Naive thymus-derived CD8-positive, alpha-beta T cell (primary cell): Measurements from ENCODE around the gene CCDC68. TPM values are rescaled to one million over a fixed set of nuclear protein-coding genes. Genes with fewer than 3 reads are reported as not detected.
A peak's percentile ranks its signal among the peaks of the same experiment; 100 is the strongest.

Source experiments
- ATAC-seq, 2 donors: fragments of 150-1000 bp; cut with Tn5 transposase in 1 of 2; sonication (Bioruptor Pico), chemical (Tn5 transposase) in 1 of 2; 1 replicate in 1 of 2; 2 replicates in 1 of 2; pipeline ENCODE4 v1.10.0; 2021; ENCODE audit warnings: mild to moderate bottlenecking in 2 of 2, moderate library complexity in 2 of 2
- POLR2A ChIA-PET: fragments of 350-600 bp; sonication (Branson Sonifier 250); formaldehyde crosslinking; loops from one replicate; lab custom pipeline; 2021; ENCODE audit warnings: antibody characterized with exemption; lab: Charles Lee
- DNase-seq, 10 donors: peaks; one replicate each; pipeline versions ENCODE4 v3.0.0 to v3.0.0-alpha.2; 2020 to 2022
- H3K27ac Mint-ChIP-seq, 10 donors: one replicate each; pipeline ENCODE4 v1.8.0; 2020 to 2022; ENCODE audit warnings: mild to moderate bottlenecking in 10 of 10, mixed read lengths in 10 of 10, moderate library complexity in 4 of 10, inconsistent platforms in 1 of 10
- H3K27me3 Mint-ChIP-seq, 5 donors: one replicate each; pipeline ENCODE4 v1.8.0; 2021 to 2022; ENCODE audit warnings: mixed read lengths in 5 of 5
- H3K36me3 Mint-ChIP-seq, 3 donors: one replicate each; pipeline ENCODE4 v1.8.0; 2020 to 2022; ENCODE audit warnings: mixed read lengths in 3 of 3, mild to moderate bottlenecking in 2 of 3, inconsistent platforms in 1 of 3
- H3K4me1 Mint-ChIP-seq, 4 donors: one replicate each; pipeline ENCODE4 v1.8.0; 2021 to 2022; ENCODE audit warnings: mixed read lengths in 4 of 4
- H3K4me3 Mint-ChIP-seq, 10 donors: one replicate each; pipeline ENCODE4 v1.8.0; 2020 to 2022; ENCODE audit warnings: mild to moderate bottlenecking in 10 of 10, mixed read lengths in 10 of 10, moderate library complexity in 6 of 10, inconsistent platforms in 1 of 10
- H3K9me3 Mint-ChIP-seq, 9 donors: one replicate each; pipeline ENCODE4 v1.8.0; 2020 to 2022; ENCODE audit warnings: mixed read lengths in 9 of 9, mild to moderate bottlenecking in 3 of 9, inconsistent platforms in 1 of 9, moderate library complexity in 1 of 9
- polyA plus RNA-seq, 3 donors: library from polyadenylated mRNA; unstranded; fragments of 300-500 nt; fragmentation: Illumina TruSeq; gene quantifications; one replicate each; pipeline ENCODE4 v1.2.3, GENCODE V29; 2021
- total RNA-seq, 8 experiments: library from RNA in 2 of 8; stranded (reverse) in 2 of 8; gene quantifications; one replicate each; pipeline ENCODE4 v1.2.3 and lab custom pipeline; 2021 to 2026

The CCDC68 gene
- total and polyA plus RNA-seq, 5 experiments from 2014 or later: not detected

- no peak for ATAC-seq
- Mint-ChIP-seq H3K36me3 (no peaks in the 10 kb centered on the region), H3K27ac (no peak overlapping the region), H3K27me3 (peaks cover 0 to 10% (median 4%) of the 10 kb centered on the region in 5 donors), H3K9me3 (peaks cover 0 to 8% (median 0%) of the 10 kb centered on the region in 9 donors), H3K4me3 (no peak overlapping the region), H3K4me1 (no peaks in the 10 kb centered on the region)
- no peak for DNase-seq
- POLR2A ChIA-PET: no interaction called here
Measured at GRCh38 chr18:54906331-54907185, 52.7 kb downstream of the CCDC68 start.

GRCh38 chr18:54905629-54906028, 53.6 kb downstream of the CCDC68 start:
- Mint-ChIP-seq H3K36me3 (no peaks in the 10 kb centered on the region), H3K27ac (no peak overlapping the region), H3K4me1 (no peaks in the 10 kb centered on the region), H3K27me3 (peaks cover under 1 to 10% (median 4%) of the 10 kb centered on the region in 5 donors), H3K4me3 (no peak overlapping the region), H3K9me3 (peaks cover 0 to 8% (median 0%) of the 10 kb centered on the region in 9 donors)
- ATAC-seq: no peak
- POLR2A ChIA-PET: no interaction called here
- no peak for DNase-seq

DNA sequence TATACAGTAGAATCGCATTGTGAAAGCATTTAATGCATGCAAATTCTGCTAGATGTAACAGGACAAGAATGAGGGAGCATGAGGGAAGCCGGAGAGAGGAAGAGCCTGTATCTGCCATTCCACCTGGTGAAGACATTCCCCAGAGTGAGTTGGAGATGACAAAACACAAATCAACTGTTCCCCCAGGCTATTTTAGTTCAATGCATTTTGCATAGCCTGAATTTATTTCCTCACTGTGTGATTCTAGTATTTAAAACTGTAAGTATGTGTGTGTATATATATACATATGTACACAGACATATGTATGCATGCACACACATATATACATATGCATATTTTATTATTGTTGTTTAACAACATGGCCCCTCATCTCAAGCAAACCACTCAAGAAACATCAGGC, 54.7 kb downstream of the CCDC68 start:
- H3K4me3 Mint-ChIP-seq: no peak overlapping the region
- POLR2A ChIA-PET: no interaction called here
- no peak for ATAC-seq

GRCh38 chr18:54900290-54900689, 59.0 kb downstream of the CCDC68 start:
- ATAC-seq (no peak), DNase-seq (no peak)
- H3K9me3 Mint-ChIP-seq: peaks cover 0 to 4% (median 0%) of the 10 kb centered on the region in 9 donors
- peaks cover 0 to 17% (median 2%) of the 10 kb centered on the region in 5 donors for H3K27me3 Mint-ChIP-seq
- H3K36me3 Mint-ChIP-seq: no peaks in the 10 kb centered on the region
- POLR2A ChIA-PET: no interaction called here
- no peak overlapping the region for H3K4me3 Mint-ChIP-seq
- no peaks in the 10 kb centered on the region for H3K4me1 Mint-ChIP-seq
- H3K27ac Mint-ChIP-seq: no peak overlapping the region

More for the DNA sequence above, 54.7 kb downstream of the CCDC68 start:
- no peak for DNase-seq
- Mint-ChIP-seq H3K4me1 (no peaks in the 10 kb centered on the region), H3K36me3 (no peaks in the 10 kb centered on the region), H3K27me3 (peaks cover 2 to 13% (median 5%) of the 10 kb centered on the region in 5 donors), H3K9me3 (peaks cover 0 to 8% (median 0%) of the 10 kb centered on the region in 9 donors), H3K27ac (no peak overlapping the region)

DNA sequence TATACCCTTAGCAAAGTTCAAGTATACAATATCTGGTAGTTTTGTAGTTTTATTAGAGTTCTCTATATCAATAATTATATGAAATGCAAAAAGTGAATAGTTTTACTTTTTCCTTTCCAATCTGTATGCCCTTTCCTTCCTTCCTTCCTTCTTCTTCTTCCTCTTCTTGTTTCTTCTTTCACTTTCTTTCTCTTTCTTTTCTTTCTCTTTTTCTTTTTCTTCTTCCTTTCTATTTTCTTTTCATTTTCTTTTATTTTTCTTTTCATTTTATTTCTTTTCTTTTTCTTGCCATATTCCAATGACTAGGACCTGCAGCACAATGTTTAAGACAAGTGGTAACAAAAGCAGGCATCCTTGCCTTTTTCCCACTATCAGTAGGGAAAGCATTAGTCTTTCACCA, 59.8 kb downstream of the CCDC68 start:
- POLR2A ChIA-PET: no interaction called here
- Mint-ChIP-seq H3K36me3 (no peaks in the 10 kb centered on the region), H3K4me3 (no peak overlapping the region), H3K27me3 (peaks cover 0 to 17% (median 1%) of the 10 kb centered on the region in 5 donors), H3K27ac (peak overlapping the region in 1 of 10 donors; percentile 40), H3K9me3 (peaks cover 0 to 2% (median 0%) of the 10 kb centered on the region in 9 donors), H3K4me1 (no peaks in the 10 kb centered on the region)
- DNase-seq (no peak), ATAC-seq (no peak)

DNA sequence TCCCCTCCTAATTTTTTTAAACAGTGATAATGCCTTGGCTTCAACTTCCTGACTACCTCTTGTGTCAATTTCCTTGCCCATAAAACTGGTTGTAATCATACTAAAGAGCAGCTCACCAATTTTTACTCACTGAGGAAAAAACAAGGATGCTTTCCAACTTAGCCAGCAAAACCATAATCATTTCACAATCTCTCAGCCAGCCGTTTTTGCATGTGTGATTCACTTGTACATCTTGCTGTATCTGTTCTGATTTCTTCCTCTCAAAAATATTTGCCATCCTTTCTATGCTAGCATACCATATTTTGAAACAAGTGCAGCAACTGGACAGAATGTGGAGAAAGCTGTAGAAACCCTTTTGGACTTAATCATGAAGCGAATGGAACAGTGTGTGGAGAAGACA, 70.3 kb downstream of the CCDC68 start:
- peaks cover 0 to 9% (median 0%) of the 10 kb centered on the region in 5 donors for H3K27me3 Mint-ChIP-seq
- H3K4me1 Mint-ChIP-seq: no peaks in the 10 kb centered on the region
- no peaks in the 10 kb centered on the region for H3K36me3 Mint-ChIP-seq
- H3K27ac Mint-ChIP-seq: no peak overlapping the region
- ATAC-seq: no peak
- peaks cover 0 to 1% (median 0%) of the 10 kb centered on the region in 9 donors for H3K9me3 Mint-ChIP-seq
- POLR2A ChIA-PET: no interaction called here
- H3K4me3 Mint-ChIP-seq: no peak overlapping the region
- DNase-seq: no peak

DNA sequence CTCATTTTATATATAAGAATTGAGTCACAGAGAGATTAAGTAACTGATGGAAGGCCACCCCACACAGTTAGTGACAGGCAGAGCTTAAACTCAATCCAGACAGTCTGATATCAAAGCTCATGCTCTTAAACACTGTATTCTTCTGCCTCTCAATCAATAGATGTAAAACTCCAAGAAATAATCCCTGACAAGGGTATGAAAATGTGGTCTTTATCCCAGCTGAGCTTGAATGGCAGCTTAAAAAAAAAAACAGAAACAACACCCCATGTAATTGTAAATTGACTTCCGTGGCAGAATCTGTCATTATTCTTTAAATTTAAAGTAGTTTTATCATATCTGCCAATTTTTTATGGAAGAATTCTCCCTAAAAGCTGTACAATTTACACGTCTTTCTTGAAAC, 70.9 kb downstream of the CCDC68 start:
- H3K27me3 Mint-ChIP-seq: peaks cover 0 to 9% (median 0%) of the 10 kb centered on the region in 5 donors
- no peak overlapping the region for H3K27ac Mint-ChIP-seq
- DNase-seq (no peak), ATAC-seq (no peak)
- no peaks in the 10 kb centered on the region for H3K36me3 Mint-ChIP-seq
- no peak overlapping the region for H3K4me3 Mint-ChIP-seq
- peaks cover 0 to 1% (median 0%) of the 10 kb centered on the region in 9 donors for H3K9me3 Mint-ChIP-seq
- POLR2A ChIA-PET: no interaction called here
- no peaks in the 10 kb centered on the region for H3K4me1 Mint-ChIP-seq

DNA sequence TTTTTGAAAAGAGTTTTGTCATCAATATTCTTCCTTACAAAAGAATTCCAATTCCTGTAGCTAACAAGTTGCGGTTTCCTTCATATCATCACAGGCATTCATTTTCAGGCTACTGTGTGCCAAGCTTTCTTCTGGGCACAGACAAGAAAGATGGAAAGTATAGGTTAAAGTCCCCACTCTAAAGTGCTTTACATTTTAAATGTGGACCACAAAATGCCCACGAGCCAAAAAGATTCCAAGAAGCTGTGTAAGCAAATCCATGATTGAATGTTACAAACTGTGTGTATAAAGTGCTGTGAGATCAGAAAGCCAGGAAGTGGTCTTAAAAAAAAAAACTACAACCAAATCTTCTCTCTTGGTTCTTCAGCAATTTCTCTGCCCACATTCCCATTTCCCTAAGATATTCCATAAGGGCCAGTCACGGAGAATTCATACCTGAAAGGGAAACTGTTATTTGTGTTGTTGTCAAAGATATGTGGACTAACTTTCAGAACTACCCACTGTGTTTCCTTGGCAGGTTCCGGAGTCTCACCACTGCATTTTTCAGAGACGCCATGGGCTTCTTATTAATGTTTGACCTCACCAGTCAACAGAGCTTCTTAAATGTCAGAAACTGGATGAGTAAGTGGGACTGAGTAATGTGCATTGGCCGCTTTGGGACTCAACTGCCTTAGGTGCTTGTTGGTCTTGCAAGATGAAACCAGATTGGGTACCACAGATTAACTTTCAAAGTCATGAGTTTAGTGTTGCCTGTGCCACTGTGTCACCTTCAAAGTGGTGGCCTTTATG, 75.3 kb downstream of the CCDC68 start:
- no peak overlapping the region for H3K27ac Mint-ChIP-seq
- no peaks in the 10 kb centered on the region for H3K36me3 Mint-ChIP-seq
- H3K27me3 Mint-ChIP-seq: peaks cover 0 to 16% (median 0%) of the 10 kb centered on the region in 5 donors
- no peak for ATAC-seq
- POLR2A ChIA-PET: no interaction called here
- no peak overlapping the region for H3K4me3 Mint-ChIP-seq
- peaks cover 0 to 1% (median 0%) of the 10 kb centered on the region in 9 donors for H3K9me3 Mint-ChIP-seq
- H3K4me1 Mint-ChIP-seq: peaks cover 0 to 2% (median 0%) of the 10 kb centered on the region in 4 donors
- no peak for DNase-seq

- peaks cover 0 to 2% (median 0%) of the 10 kb centered on the region in 4 donors for H3K4me1 Mint-ChIP-seq
- ATAC-seq (no peak), DNase-seq (no peak)
- no peaks in the 10 kb centered on the region for H3K36me3 Mint-ChIP-seq
- peaks cover 0 to 13% (median 0%) of the 10 kb centered on the region in 5 donors for H3K27me3 Mint-ChIP-seq
- H3K4me3 Mint-ChIP-seq: no peak overlapping the region
- POLR2A ChIA-PET: no interaction called here
- peaks cover 0 to 1% (median 0%) of the 10 kb centered on the region in 9 donors for H3K9me3 Mint-ChIP-seq
- H3K27ac Mint-ChIP-seq: no peak overlapping the region
Measured at GRCh38 chr18:54882318-54882717, 76.9 kb downstream of the CCDC68 start.

DNA sequence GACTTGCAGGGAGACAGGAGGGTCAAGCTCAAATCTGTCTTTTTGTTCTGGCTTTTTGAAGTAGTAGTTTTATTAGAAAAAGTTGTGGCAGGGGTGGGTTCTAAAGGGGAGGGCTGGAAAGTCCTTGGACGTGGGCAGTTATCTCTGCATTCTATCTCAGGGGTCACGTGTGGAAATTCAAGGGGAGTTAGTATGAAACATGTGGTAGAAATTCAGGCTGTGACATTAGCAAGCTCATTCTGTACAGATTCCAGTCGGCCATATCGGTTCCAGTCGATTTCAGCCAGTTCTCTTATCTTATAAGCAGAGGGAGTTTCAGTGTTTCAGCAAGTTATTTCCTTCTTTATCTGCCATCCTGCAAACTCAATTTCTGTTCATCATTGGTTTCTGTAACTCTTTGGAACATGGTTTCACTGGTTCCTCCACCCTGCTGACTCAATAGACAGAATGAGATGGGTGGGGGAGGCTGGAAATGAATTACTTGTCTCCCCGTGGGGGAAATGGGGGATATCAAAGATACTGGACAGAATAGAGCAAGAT, 78.0 kb downstream of the CCDC68 start:
- H3K4me1 Mint-ChIP-seq: peaks cover 0 to 2% (median 0%) of the 10 kb centered on the region in 4 donors
- no peak for DNase-seq
- H3K4me3 Mint-ChIP-seq: no peak overlapping the region
- ATAC-seq: no peak
- peaks cover 0 to 1% (median 0%) of the 10 kb centered on the region in 9 donors for H3K9me3 Mint-ChIP-seq
- no peak overlapping the region for H3K27ac Mint-ChIP-seq
- POLR2A ChIA-PET: no interaction called here
- H3K27me3 Mint-ChIP-seq: peaks cover 0 to 13% (median 0%) of the 10 kb centered on the region in 5 donors
- H3K36me3 Mint-ChIP-seq: no peaks in the 10 kb centered on the region

- POLR2A ChIA-PET: no interaction called here
- no peak overlapping the region for H3K4me3 Mint-ChIP-seq
- H3K27ac Mint-ChIP-seq: no peak overlapping the region
- H3K4me1 Mint-ChIP-seq: peaks cover 0 to 2% (median 0%) of the 10 kb centered on the region in 4 donors
- no peaks in the 10 kb centered on the region for H3K36me3 Mint-ChIP-seq
- DNase-seq (no peak), ATAC-seq (no peak)
- no peaks in the 10 kb centered on the region for H3K9me3 Mint-ChIP-seq
- H3K27me3 Mint-ChIP-seq: peaks cover 0 to 12% (median 0%) of the 10 kb centered on the region in 5 donors
Measured at GRCh38 chr18:54880395-54881105, 78.7 kb downstream of the CCDC68 start.

DNA sequence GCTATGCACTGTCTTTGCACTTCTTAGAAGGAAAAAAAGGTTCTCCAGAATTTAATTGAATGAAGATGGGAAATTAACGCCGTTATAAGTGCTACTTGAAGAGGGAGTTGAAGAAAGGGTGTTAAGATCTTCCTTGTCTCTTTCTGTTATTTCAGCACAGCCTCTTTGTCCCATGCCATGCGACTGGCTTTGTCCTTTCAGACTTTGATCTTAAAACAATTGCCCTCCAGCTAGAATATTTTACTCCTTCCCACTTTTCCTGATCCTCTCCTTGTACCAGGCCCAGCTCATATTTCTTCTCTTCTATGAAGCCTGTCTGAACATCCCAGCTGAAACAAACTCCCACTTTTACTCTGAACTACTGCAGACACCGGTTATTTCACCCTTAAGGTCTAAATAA, 79.6 kb downstream of the CCDC68 start:
- Mint-ChIP-seq H3K9me3 (no peaks in the 10 kb centered on the region), H3K27me3 (peaks cover 0 to 8% (median 0%) of the 10 kb centered on the region in 5 donors), H3K27ac (no peak overlapping the region), H3K4me3 (no peak overlapping the region), H3K4me1 (peaks cover 0 to 2% (median 0%) of the 10 kb centered on the region in 4 donors), H3K36me3 (no peaks in the 10 kb centered on the region)
- no peak for ATAC-seq
- DNase-seq: no peak
- POLR2A ChIA-PET: no interaction called here
